Fibroblast of lung (primary cell): ENCODE measurements around the gene PLXNA4. TPM values are rescaled to one million over a fixed set of nuclear protein-coding genes. Genes with fewer than 3 reads are reported as not detected.

Source experiments
- DNase-seq, 2 donors: peaks; one replicate each; pipeline versions ENCODE4 v3.0.0 to v3.0.0-alpha.2; 2010; ENCODE audit warnings: low read depth in 2 of 2
- H2AFZ ChIP-seq: 2 replicates; pipeline ENCODE4 v1.5.1; 2012; ENCODE audit warnings: low read length, control low read depth, inconsistent platforms
- H3K27ac ChIP-seq: 2 replicates; pipeline ENCODE4 v1.5.1; 2011; ENCODE audit warnings: low read length, control low read depth; ENCODE audit not compliant: insufficient read depth
- H3K27me3 ChIP-seq: 2 replicates; pipeline ENCODE4 v1.5.1; 2011; ENCODE audit warnings: mild to moderate bottlenecking, low read length; ENCODE audit not compliant: control insufficient read depth, insufficient read depth
- H3K36me3 ChIP-seq: 2 replicates; pipeline ENCODE4 v1.5.1; 2011; ENCODE audit warnings: low read length; ENCODE audit not compliant: control insufficient read depth, insufficient read depth
- H3K4me1 ChIP-seq: 2 replicates; pipeline ENCODE4 v1.5.1; 2011; ENCODE audit warnings: low read length; ENCODE audit not compliant: control insufficient read depth, insufficient read depth; ENCODE audit errors: extremely low read depth
- H3K4me2 ChIP-seq: 2 replicates; pipeline ENCODE4 v1.5.1; 2011; ENCODE audit warnings: low read length, control low read depth; ENCODE audit not compliant: insufficient read depth; ENCODE audit errors: extremely low read depth
- H3K4me3 ChIP-seq, 4 experiments: fragments of 200-600 bp in 1 of 4; sonication (generic) in 1 of 4; replicated peaks in 1 of 4; 2 replicates each; pipeline ENCODE4 v1.5.1; 2011 to 2016; ENCODE audit warnings: low read length in 4 of 4, low read depth in 3 of 4, mild to moderate bottlenecking in 3 of 4, control low read depth in 2 of 4, inconsistent platforms in 1 of 4, mixed read lengths in 1 of 4; ENCODE audit not compliant: insufficient read depth in 1 of 4; ENCODE audit errors: control extremely low read depth in 1 of 4
- H3K79me2 ChIP-seq: 2 replicates; pipeline ENCODE4 v1.5.1; 2012; ENCODE audit warnings: mild to moderate bottlenecking, low read length, inconsistent platforms; ENCODE audit not compliant: control insufficient read depth, insufficient read depth
- H3K9ac ChIP-seq: 2 replicates; pipeline ENCODE4 v1.5.1; 2011; ENCODE audit warnings: mild to moderate bottlenecking, low read length, control low read depth; ENCODE audit not compliant: insufficient read depth
- H3K9me3 ChIP-seq: 2 replicates; pipeline ENCODE4 v1.5.1; 2012; ENCODE audit warnings: low read depth, low read length; ENCODE audit not compliant: control insufficient read depth, insufficient read depth
- H4K20me1 ChIP-seq: 2 replicates; pipeline ENCODE4 v1.5.1; 2011; ENCODE audit warnings: low read length; ENCODE audit not compliant: control insufficient read depth, insufficient read depth; ENCODE audit errors: extremely low read depth
- CTCF ChIP-seq, 2 donors: IDR thresholded peaks in 1 of 2; conservative IDR thresholded peaks in 1 of 2; 1 replicate in 1 of 2; 2 replicates in 1 of 2; pipeline ENCODE4 v1.5.1; 2011 to 2012; ENCODE audit warnings: low read length in 2 of 2, control low read depth in 1 of 2, inconsistent platforms in 1 of 2, low read depth in 1 of 2, mild to moderate bottlenecking in 1 of 2
- EZH2 ChIP-seq: IDR thresholded peaks from 2 replicates; pipeline ENCODE4 v1.5.1; 2012; ENCODE audit warnings: low read length, control low read depth, mild to moderate bottlenecking; ENCODE audit errors: missing control alignments
- polyA plus RNA-seq, 2 donors: library from polyadenylated mRNA; depleted of rRNA in 1 of 2; stranded (reverse) in 1 of 2; unstranded in 1 of 2; fragments of >200 nt; gene quantifications; 2 replicates each; pipeline ENCODE4 v1.2.1, GENCODE V29; 2011 to 2012; ENCODE audit warnings: missing spikeins in 1 of 2
- total RNA-seq: library from RNA; depleted of rRNA; stranded (reverse); fragments of >200 nt; gene quantifications from 2 replicates; pipeline ENCODE4 v1.2.1, GENCODE V29; 2014

Gene PLXNA4
- total and polyA plus RNA-seq, 2 donors (not counting 1 experiment from before 2014, with no cell fraction given), result 1.2 to 1.5 TPM

GRCh38 chr7:132521423-132521822 is 54.8 kb downstream of the PLXNA4 start:
- DNase-seq, result no peak
- no peak overlapping the region for H3K4me3 ChIP-seq
- no peak overlapping the region for H2AFZ ChIP-seq
- H3K9me3 ChIP-seq, result no peaks in the 10 kb centered on the region
- no peaks in the 10 kb centered on the region for H3K27me3 ChIP-seq
- no peak overlapping the region for H3K9ac ChIP-seq
- TF ChIP-seq CTCF (conservative IDR thresholded peaks at IDR 0.05 in 1 of 2, IDR thresholded peaks at IDR 0.05 in 1 of 2; ENCODE audit: low read depth in 1 of 2, low read length in 2 of 2), result no peak
- TF ChIP-seq EZH2, result no peak
- no peaks in the 10 kb centered on the region for H4K20me1 ChIP-seq
- no peak overlapping the region for H3K27ac ChIP-seq
- H3K4me2 ChIP-seq, result no peak overlapping the region
- no peaks in the 10 kb centered on the region for H3K79me2 ChIP-seq
- H3K36me3 ChIP-seq, result no peaks in the 10 kb centered on the region
- H3K4me1 ChIP-seq, result no peaks in the 10 kb centered on the region

GRCh38 chr7:132520591-132521280 is 55.5 kb downstream of the PLXNA4 start:
- H3K9ac ChIP-seq, result no peak overlapping the region
- DNase-seq, result no peak

GRCh38 chr7:132519936-132520335 is 56.3 kb downstream of the PLXNA4 start:
- Histone ChIP-seq H3K79me2 (no peaks in the 10 kb centered on the region), H4K20me1 (no peaks in the 10 kb centered on the region), H3K36me3 (no peaks in the 10 kb centered on the region), H2AFZ (no peak overlapping the region), H3K27me3 (no peaks in the 10 kb centered on the region), H3K4me2 (no peak overlapping the region), H3K9me3 (no peaks in the 10 kb centered on the region), H3K4me3 (no peak overlapping the region), H3K27ac (no peak overlapping the region), H3K4me1 (no peaks in the 10 kb centered on the region), H3K9ac (no peak overlapping the region)
- peak in 1 of 2 donors; percentile 64 for DNase-seq
- TF ChIP-seq EZH2 (no peak), CTCF (conservative IDR thresholded peaks at IDR 0.05 in 1 of 2, IDR thresholded peaks at IDR 0.05 in 1 of 2; ENCODE audit: low read depth in 1 of 2, low read length in 2 of 2) (no peak)

More at GRCh38 chr7:132520591-132521280, 55.5 kb downstream of the PLXNA4 start:
- H2AFZ ChIP-seq, result no peak overlapping the region
- H3K36me3 ChIP-seq, result no peaks in the 10 kb centered on the region
- no peak overlapping the region for H3K4me2 ChIP-seq
- H4K20me1 ChIP-seq, result no peaks in the 10 kb centered on the region
- H3K9me3 ChIP-seq, result no peaks in the 10 kb centered on the region
- H3K4me3 ChIP-seq, result no peak overlapping the region
- H3K27me3 ChIP-seq, result no peaks in the 10 kb centered on the region
- TF ChIP-seq EZH2 (no peak), CTCF (conservative IDR thresholded peaks at IDR 0.05 in 1 of 2, IDR thresholded peaks at IDR 0.05 in 1 of 2; ENCODE audit: low read depth in 1 of 2, low read length in 2 of 2) (no peak)
- no peaks in the 10 kb centered on the region for H3K4me1 ChIP-seq
- H3K79me2 ChIP-seq, result no peaks in the 10 kb centered on the region
- H3K27ac ChIP-seq, result no peak overlapping the region
